Skeletal muscle cell (primary cell): ENCODE measurements around the gene HDAC10.
"Not testable (repeated sequence)": the region's sequence is repeated elsewhere in the genome, so short reads cannot be mapped to it uniquely, and the experiment has no call there.

Experiments used
- DNase-seq: peaks from one replicate; pipeline ENCODE4 v3.0.0-alpha.2; 2010; ENCODE audit warnings: low read depth
- H3K4me3 ChIP-seq: 2 replicates; pipeline ENCODE4 v1.5.1; 2011; ENCODE audit warnings: low read depth, mild to moderate bottlenecking, control low read depth, low read length, moderate library complexity

The HDAC10 gene

GRCh38 chr22:50208939-50209892, 41.8 kb downstream of the HDAC10 start:
- H3K4me3 ChIP-seq: no peak overlapping the region
- no peak for DNase-seq

DNA sequence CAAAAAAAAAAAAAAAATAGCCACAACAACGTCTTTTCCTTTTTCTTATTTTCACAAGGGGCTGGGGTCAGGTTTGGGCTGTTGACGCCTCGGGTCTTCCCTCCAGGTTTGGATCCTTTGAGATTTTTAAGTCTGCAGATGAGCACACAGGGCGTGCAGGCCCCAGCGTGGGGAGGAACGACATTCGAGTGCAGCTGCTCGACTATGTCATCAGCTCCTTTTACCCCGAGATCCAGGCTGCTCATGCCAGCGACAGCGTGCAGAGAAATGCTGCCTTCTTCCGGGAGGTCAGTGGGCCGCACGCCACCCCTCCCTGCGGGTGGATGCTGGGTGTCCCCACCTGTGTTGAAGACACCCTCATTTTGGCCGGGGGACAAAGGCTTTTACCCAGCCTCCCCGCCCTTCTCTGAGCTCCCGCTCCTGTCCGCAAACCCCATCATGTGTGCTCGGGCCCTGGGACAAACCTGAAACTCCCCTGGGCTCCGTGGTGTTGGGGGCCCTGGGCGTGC, 42.6 kb downstream of the HDAC10 start:
- DNase-seq: no peak
- H3K4me3 ChIP-seq: no peak overlapping the region

GRCh38 chr22:50207383-50208140, 43.5 kb downstream of the HDAC10 start:
- DNase-seq: no peak
- H3K4me3 ChIP-seq: no peak overlapping the region

DNA sequence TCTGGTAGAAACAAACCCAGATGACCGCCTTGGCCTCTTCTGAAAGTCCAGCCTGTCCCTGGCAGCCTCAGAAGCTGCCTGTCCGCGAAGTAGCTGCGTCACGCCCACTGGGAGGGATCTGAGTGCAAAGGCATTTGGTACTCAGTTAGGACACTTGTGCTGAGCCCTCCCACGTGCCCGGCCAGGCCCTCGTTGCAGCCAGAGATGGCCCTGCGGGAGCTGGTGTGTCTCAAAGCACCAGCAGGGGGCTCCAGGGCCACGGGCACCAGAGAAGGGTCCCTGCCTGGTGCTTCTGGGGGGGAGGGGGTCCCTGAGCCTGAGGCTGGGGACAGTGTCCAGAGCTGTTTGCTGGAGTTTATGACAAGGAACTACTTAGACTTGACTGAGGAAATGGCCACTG, 44.5 kb downstream of the HDAC10 start:
- DNase-seq: no peak
- no peak overlapping the region for H3K4me3 ChIP-seq

DNA sequence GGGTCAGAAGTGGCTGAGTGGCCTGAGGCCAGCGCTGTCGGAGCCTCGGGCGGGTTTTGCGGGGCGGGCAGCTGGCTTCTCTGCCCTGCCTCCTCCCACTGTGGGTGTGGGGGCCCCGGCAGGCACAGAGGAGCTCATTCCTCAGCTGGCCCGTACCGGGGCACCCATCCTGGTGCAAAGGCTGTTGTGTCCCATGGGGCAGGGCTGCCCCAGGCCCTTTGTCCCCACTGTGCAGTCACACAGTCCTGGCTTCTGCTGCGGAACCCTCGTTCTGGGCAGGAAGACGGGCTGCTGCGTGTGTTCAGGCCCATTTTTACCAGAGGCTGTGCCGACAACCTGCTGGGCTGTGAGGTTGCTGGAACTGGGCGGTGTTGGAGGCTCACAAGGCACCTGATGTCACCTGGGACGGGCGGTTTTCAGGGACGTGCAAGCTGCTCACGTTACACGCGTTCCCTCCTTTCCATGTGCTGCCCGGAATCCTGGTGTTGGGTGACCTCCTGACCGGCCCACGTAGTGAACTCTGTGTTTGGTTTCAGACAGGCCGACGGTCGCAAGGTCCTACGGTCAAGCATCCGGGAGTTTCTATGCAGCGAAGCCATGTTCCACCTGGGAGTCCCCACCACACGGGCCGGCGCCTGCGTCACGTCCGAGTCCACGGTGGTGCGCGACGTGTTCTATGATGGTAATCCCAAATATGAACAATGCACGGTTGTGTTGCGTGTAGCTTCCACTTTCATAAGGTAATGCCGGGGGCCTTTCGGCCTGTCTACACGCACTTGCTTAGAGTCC, 45.1 kb downstream of the HDAC10 start:
- H3K4me3 ChIP-seq: no peak overlapping the region

GRCh38 chr22:50204998-50205397, 46.1 kb downstream of the HDAC10 start:
- not testable (repeated sequence) for DNase-seq, H3K4me3 ChIP-seq

More for the DNA sequence above, 45.1 kb downstream of the HDAC10 start:
- DNase-seq: no peak

DNA sequence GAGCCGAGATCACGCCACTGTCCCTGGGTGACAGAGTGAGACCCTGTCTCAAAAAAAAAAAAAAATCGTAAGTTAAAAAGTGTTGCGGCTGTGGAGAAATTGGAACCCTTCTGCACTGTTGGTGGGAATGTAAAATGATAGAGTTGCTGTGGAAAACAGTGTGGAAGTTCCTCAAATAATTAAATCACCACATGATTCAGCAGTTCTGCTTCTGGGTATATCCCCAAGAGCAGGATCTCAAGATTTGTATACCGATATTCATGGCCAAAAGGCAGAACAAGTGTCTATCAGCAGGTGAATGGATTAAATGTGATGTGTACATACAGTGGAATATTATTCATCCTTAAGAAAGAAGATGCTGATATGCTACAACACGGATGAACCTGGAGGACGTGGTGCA, 46.5 kb downstream of the HDAC10 start:
- no peak overlapping the region for H3K4me3 ChIP-seq
- DNase-seq: no peak

- no peak for DNase-seq
- H3K4me3 ChIP-seq: no peak overlapping the region
Observed at GRCh38 chr22:50203288-50203687, 47.8 kb downstream of the HDAC10 start.

GRCh38 chr22:50202130-50202666, 48.9 kb downstream of the HDAC10 start:
- no peak for DNase-seq

GRCh38 chr22:50201191-50202129, 49.6 kb downstream of the HDAC10 start:
- H3K4me3 ChIP-seq: peak overlapping the region; percentile 70
- DNase-seq: no peak

More at GRCh38 chr22:50202130-50202666, 48.9 kb downstream of the HDAC10 start:
- peak overlapping the region; percentile 70 for H3K4me3 ChIP-seq

DNA sequence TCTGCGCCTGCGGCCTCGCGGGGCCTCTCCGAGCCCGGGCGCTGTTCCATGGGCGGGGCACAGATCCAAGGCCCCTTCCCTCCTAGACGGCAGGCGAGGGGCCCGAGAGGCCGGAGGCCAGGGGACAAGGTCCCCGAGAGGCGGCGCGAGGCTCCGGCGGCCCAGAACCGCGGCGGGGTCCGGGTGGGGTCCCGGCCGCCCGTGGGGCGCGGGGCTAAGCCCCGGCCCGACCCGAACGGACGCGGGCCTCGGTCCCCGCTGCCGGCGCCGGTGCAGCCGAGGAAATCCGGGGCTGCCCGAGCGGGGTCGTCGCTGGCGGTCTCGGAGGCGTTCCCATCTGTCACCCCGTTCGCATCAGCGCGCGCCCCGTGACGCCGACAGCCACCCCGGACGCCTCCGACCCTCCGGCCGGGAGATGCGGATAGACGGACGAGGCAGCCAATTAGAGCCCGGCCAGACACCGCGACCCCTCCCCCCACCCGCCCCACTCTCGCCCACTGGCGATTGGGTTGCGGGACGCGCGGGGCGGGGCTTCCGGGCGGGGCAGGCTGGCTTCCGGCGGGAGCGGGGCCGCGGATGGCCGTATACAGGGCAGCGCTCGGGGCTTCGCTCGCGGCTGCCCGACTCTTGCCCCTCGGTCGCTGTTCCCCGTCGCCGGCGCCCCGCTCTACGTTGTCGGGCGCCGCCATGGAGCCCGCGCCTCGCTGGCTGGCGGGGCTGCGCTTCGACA, 50.4 kb downstream of the HDAC10 start, which contains the start of gene SELENOO:
Gene SELENOO, plus strand, starts transcription at position 551 of the 730 bp plus-strand sequence. Its CDS starts 26 bp downstream, at position 577.
- peak; percentile 57 for DNase-seq
- peak within 1 kb of the TSS; percentile 70 for H3K4me3 ChIP-seq

- no peak for DNase-seq
Observed at GRCh38 chr22:50199829-50200460, 51.1 kb downstream of the HDAC10 start.

DNA sequence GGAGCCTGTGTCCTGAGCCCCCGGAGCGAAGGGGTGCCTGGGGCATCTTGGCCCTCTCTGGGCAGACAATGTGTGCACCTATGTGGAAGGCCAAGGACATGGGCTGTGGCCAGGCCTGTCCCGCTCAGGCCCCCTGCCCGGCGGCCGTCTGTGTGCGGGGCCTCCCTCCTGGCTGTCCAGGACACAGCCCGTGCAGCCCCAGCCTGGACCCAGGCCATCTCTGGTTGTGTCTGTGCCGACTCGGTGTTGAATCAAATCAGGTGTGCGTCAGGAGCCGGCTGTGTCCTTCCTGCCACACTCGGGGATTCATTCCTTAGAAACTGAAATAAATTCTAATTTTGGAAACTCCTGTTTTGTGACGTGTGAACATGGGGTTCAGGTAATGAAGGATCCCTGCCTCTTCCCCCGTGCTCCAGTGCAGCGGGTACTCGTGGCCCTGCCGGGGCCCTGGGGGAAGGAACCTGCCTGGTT, 51.8 kb downstream of the HDAC10 start:
- no peak overlapping the region for H3K4me3 ChIP-seq

More at GRCh38 chr22:50199829-50200460, 51.1 kb downstream of the HDAC10 start:
- H3K4me3 ChIP-seq: peak overlapping the region; percentile 70

GRCh38 chr22:50198624-50199017, 52.4 kb downstream of the HDAC10 start:
- no peak overlapping the region for H3K4me3 ChIP-seq
- DNase-seq: no peak

More for the DNA sequence above, 51.8 kb downstream of the HDAC10 start:
- DNase-seq: no peak

GRCh38 chr22:50197856-50198623, 53.0 kb downstream of the HDAC10 start:
- no peak for DNase-seq
- no peak overlapping the region for H3K4me3 ChIP-seq
